H1 (cell line): Measurements from ENCODE around the gene UBTD1. TPM values are rescaled to one million over a fixed set of nuclear protein-coding genes. Genes with fewer than 3 reads are reported as not detected.

Experiments used
- CHD7 ChIP-seq: fragments of 300-600 bp; sonication (generic); IDR thresholded peaks from 2 replicates; pipeline ENCODE4 v1.7.1; 2012; ENCODE audit warnings: low read length, moderate library complexity, mild to moderate bottlenecking, inconsistent platforms; ENCODE audit not compliant: insufficient replicate concordance
- SIRT6 ChIP-seq: IDR thresholded peaks from one replicate; pipeline ENCODE4 v1.7.1; 2012; ENCODE audit warnings: low read length, inconsistent platforms
- polyA plus RNA-seq, 7 experiments: library from polyadenylated mRNA; depleted of rRNA in 3 of 7; stranded (reverse) in 5 of 7; unstranded in 2 of 7; fragments of >200 nt in 5 of 7; fragments of 200-250 nt in 2 of 7; gene quantifications; 1 replicate in 5 of 7; 2 replicates in 1 of 7; 4 replicates in 1 of 7; pipeline versions ENCODE4 v1.2.1 to v1.2.3, GENCODE V29; 2011 to 2013; ENCODE audit warnings: missing spikeins in 2 of 7, mixed read lengths in 2 of 7
- total RNA-seq: library from RNA; stranded (reverse); fragmentation: NEBNext Ultra II Directional; extraction: Animal tissue kit (Norgen Biotek cat#: 25700); gene quantifications from 2 replicates; pipeline ENCODE4 v1.2.1, GENCODE V29; 2021

The UBTD1 gene
- total and polyA plus RNA-seq, 2 of the 8 experiments (the other 6 are each of a cell fraction or from before 2014, with no cell fraction given), result 22.3 to 36.2 TPM

- TF ChIP-seq CHD7 (no peak), SIRT6 (no peak)
These were observed 19.7 kb downstream of the UBTD1 start (continued) for GRCh38 chr10:97518301-97519043.
